SU-DHL-6 (cell line): ENCODE measurements around the gene PARP14.

Source experiments
- EZH2phosphoT487 ChIP-seq: fragments of 200-600 bp; sonication (generic), shearing (Covaris generic); conservative IDR thresholded peaks from 2 replicates; pipeline ENCODE4 v1.6.1; 2018; ENCODE audit warnings: mild to moderate bottlenecking, antibody characterized with exemption, low read length, moderate library complexity, mixed read lengths
- TF ChIP-seq, protein P1 (sequence below): fragments of 200-600 bp; sonication (generic); IDR thresholded peaks from one replicate; pipeline ENCODE4 v1.5.1; 2017; ENCODE audit warnings: antibody characterized with exemption, mild to moderate bottlenecking, low read length, moderate library complexity; ENCODE audit not compliant: insufficient read depth, poor library complexity, severe bottlenecking

- TF ChIP-seq, protein P1, sequence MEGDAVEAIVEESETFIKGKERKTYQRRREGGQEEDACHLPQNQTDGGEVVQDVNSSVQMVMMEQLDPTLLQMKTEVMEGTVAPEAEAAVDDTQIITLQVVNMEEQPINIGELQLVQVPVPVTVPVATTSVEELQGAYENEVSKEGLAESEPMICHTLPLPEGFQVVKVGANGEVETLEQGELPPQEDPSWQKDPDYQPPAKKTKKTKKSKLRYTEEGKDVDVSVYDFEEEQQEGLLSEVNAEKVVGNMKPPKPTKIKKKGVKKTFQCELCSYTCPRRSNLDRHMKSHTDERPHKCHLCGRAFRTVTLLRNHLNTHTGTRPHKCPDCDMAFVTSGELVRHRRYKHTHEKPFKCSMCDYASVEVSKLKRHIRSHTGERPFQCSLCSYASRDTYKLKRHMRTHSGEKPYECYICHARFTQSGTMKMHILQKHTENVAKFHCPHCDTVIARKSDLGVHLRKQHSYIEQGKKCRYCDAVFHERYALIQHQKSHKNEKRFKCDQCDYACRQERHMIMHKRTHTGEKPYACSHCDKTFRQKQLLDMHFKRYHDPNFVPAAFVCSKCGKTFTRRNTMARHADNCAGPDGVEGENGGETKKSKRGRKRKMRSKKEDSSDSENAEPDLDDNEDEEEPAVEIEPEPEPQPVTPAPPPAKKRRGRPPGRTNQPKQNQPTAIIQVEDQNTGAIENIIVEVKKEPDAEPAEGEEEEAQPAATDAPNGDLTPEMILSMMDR: no peak
- no peak for TF ChIP-seq EZH2phosphoT487
Measured at GRCh38 chr3:122689587-122689986, 8.9 kb downstream of the PARP14 start.
